HepG2 (cell line): ENCODE data around the gene MRPL28. TPM values are rescaled to one million over a fixed set of nuclear protein-coding genes. Genes with fewer than 3 reads are reported as not detected.

ENCODE experiments used
- ARID4A ChIP-seq: sonication (generic); formaldehyde crosslinking; IDR thresholded peaks from 2 replicates; pipeline ENCODE4 v1.5.0; 2020; ENCODE audit warnings: mild to moderate bottlenecking, missing genetic modification reagents, borderline replicate concordance
- DNMT1 ChIP-seq: sonication (generic); formaldehyde crosslinking; IDR thresholded peaks from 2 replicates; pipeline ENCODE4 v1.5.1; 2020; ENCODE audit warnings: mild to moderate bottlenecking, missing genetic modification reagents
- DR1 ChIP-seq: sonication (generic); formaldehyde crosslinking; IDR thresholded peaks from 2 replicates; pipeline ENCODE4 v1.8.0; 2021; ENCODE audit warnings: mild to moderate bottlenecking, missing genetic modification reagents, inconsistent platforms
- EED ChIP-seq: sonication (generic); formaldehyde crosslinking; IDR thresholded peaks from 2 replicates; pipeline ENCODE4 v1.5.0; 2020; ENCODE audit warnings: mild to moderate bottlenecking, missing genetic modification reagents
- ETS1 ChIP-seq: sonication (generic); formaldehyde crosslinking; IDR thresholded peaks from 2 replicates; pipeline ENCODE4 v1.4.0; 2020; ENCODE audit warnings: missing genetic modification reagents
- GRHL1 ChIP-seq: sonication (generic); formaldehyde crosslinking; conservative IDR thresholded peaks from 2 replicates; pipeline ENCODE4 v1.8.0; 2022; ENCODE audit warnings: missing genetic modification reagents
- HES4 ChIP-seq: sonication (generic); formaldehyde crosslinking; IDR thresholded peaks from 2 replicates; pipeline ENCODE4 v1.9.0; 2021; ENCODE audit warnings: mild to moderate bottlenecking, missing genetic modification reagents, borderline replicate concordance
- MIER3 ChIP-seq: IDR thresholded peaks from 2 replicates; pipeline ENCODE4 v1.6.1; 2016; ENCODE audit warnings: missing compliant biosample characterization, borderline replicate concordance
- MXI1 ChIP-seq: IDR thresholded peaks from 3 replicates; pipeline ENCODE4 v1.6.1; 2012; ENCODE audit warnings: low read depth, low read length, inconsistent platforms, borderline replicate concordance
- NFATC3 ChIP-seq: sonication (generic); formaldehyde crosslinking; IDR thresholded peaks from 2 replicates; pipeline ENCODE4 v1.5.1; 2020; ENCODE audit warnings: mild to moderate bottlenecking, missing genetic modification reagents
- POLR2A ChIP-seq, 2 experiments: IDR thresholded peaks; 2 replicates each; pipeline ENCODE4 v1.6.1; 2011; ENCODE audit warnings: low read depth in 2 of 2, low read length in 2 of 2, mild to moderate bottlenecking in 1 of 2, moderate library complexity in 1 of 2; ENCODE audit not compliant: insufficient read depth in 1 of 2
- RBFOX2 ChIP-seq: fragments of 200-400 bp; formaldehyde crosslinking; IDR thresholded peaks from 2 replicates; pipeline ENCODE4 v1.6.1; 2017; ENCODE audit warnings: low read depth, mild to moderate bottlenecking, low read length
- TFDP2 ChIP-seq: sonication (generic); formaldehyde crosslinking; IDR thresholded peaks from 2 replicates; pipeline ENCODE4 v1.4.0; 2020; ENCODE audit warnings: missing genetic modification reagents
- ZFP90 ChIP-seq: sonication (generic); formaldehyde crosslinking; IDR thresholded peaks from 2 replicates; pipeline ENCODE4 v1.8.0; 2022; ENCODE audit warnings: missing genetic modification reagents, mild to moderate bottlenecking, inconsistent platforms, borderline replicate concordance
- ZMYM4 ChIP-seq: sonication (generic); formaldehyde crosslinking; IDR thresholded peaks from 2 replicates; pipeline ENCODE4 v1.8.1; 2023; ENCODE audit warnings: mild to moderate bottlenecking, missing genetic modification reagents
- ZNF468 ChIP-seq: sonication (generic); formaldehyde crosslinking; IDR thresholded peaks from 2 replicates; pipeline ENCODE4 v1.8.0; 2022; ENCODE audit warnings: mild to moderate bottlenecking, moderate library complexity, missing genetic modification reagents
- ZNF598 ChIP-seq: sonication (generic); formaldehyde crosslinking; IDR thresholded peaks from 2 replicates; pipeline ENCODE4 v1.5.1; 2020; ENCODE audit warnings: mild to moderate bottlenecking, missing genetic modification reagents, borderline replicate concordance
- polyA plus RNA-seq, 8 experiments: library from polyadenylated mRNA; depleted of rRNA in 3 of 8; stranded (reverse) in 7 of 8; unstranded in 1 of 8; fragments of >200 nt; fragmentation: Illumina TruSeq in 4 of 8; extraction: Trizol in 4 of 8; gene quantifications; 2 replicates each; pipeline versions ENCODE4 v1.2.1 to v1.2.3, GENCODE V29; 2011 to 2016; ENCODE audit warnings: low read depth in 4 of 8, missing spikeins in 1 of 8, mixed read lengths in 1 of 8; ENCODE audit not compliant: insufficient read depth in 1 of 8
- total RNA-seq, 5 experiments: library from RNA; depleted of rRNA; stranded (reverse); fragments of >200 nt; fragmentation: Illumina TruSeq; extraction: Trizol; gene quantifications; 2 replicates each; pipeline ENCODE4 v1.2.3, GENCODE V29; 2016; ENCODE audit warnings: low read depth in 1 of 5
- TF ChIP-seq, protein P1 (sequence below): sonication (generic); formaldehyde crosslinking; IDR thresholded peaks from 2 replicates; pipeline ENCODE4 v1.4.0; 2020; ENCODE audit warnings: mild to moderate bottlenecking, missing genetic modification reagents

The MRPL28 gene
- total and polyA plus RNA-seq, 2 of the 13 experiments (the other 11 are each of a cell fraction or from before 2014, with no cell fraction given) = 114 to 135 TPM

DNA sequence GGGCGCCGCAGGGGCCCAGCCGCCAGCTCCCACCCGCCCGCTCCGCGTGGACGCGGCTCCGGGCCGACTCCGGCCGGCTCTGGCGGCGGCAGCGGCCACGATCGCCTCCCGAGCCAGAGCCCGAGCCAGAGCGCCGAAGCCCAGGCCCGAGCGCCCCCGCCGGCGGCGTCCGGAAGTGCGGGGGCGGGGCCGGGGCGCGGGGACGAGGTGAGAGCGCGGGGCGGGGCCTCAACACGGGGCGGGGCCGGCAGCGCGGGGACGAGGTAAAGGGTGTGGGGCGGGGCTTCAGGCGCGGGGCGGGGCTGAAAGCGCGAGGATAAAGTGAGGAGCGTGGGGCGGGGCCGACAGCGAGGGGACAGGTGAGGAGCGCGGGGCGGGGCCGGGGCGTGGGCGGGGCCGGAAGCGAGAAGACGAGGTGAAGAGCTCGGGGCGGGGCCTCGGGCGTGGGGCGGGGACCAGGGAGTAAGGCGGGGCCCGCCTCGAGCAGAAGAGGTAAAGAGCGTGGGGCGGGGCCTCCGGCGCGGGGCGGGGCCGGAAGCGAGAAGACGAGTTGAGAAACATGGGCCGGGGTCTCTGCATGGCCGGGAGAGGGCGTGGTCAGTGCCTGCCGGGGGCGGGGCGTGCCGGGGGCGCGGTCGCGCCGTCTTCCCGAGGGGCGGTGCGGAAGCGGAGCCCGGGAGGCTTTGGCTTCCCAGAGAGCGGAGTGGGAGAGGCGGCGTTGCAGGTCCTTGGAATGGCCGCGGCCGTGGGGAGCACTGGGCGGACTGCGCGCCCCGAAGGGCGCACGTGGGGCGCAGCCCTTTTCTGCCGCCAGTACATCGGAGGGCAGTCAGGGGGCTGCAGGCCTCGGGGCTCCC, 17.6 kb downstream of the MRPL28 start, which contains the start of gene AXIN1 (continued):
- TF ChIP-seq NFATC3 (CRISPR knock-in tag) (no peak), EED (CRISPR knock-in tag) (no peak), RBFOX2 (peak; percentile 72), ZMYM4 (peak; percentile 47; the same call in 1 of the 2 replicates), DR1 (0 out of 2 replicates have a peak, but pooled peaks have one; percentile 5), GRHL1 (CRISPR knock-in tag) (no peak), DNMT1 (CRISPR knock-in tag) (peak; percentile 30; the same call in 1 of the 2 replicates), MIER3 (CRISPR knock-in tag) (no peak), TFDP2 (peak; percentile 60; the same call in 1 of the 2 replicates), ZNF468 (CRISPR knock-in tag) (no peak), POLR2A (IDR thresholded peaks at IDR 0.05; ENCODE audit: insufficient read depth in 1 of 2, low read depth in 2 of 2, low read length in 2 of 2) (peak; percentile 53 to 85), MXI1 (peak; percentile 67; the same call in 1 of the 3 replicates), ZFP90 (CRISPR knock-in tag) (no peak), HES4 (CRISPR knock-in tag) (peak; percentile 76; the same call in 1 of the 2 replicates), ZNF598 (CRISPR knock-in tag) (no peak), ETS1 (CRISPR knock-in tag) (no peak), ARID4A (peak; percentile 87)
- TF ChIP-seq, protein P1, sequence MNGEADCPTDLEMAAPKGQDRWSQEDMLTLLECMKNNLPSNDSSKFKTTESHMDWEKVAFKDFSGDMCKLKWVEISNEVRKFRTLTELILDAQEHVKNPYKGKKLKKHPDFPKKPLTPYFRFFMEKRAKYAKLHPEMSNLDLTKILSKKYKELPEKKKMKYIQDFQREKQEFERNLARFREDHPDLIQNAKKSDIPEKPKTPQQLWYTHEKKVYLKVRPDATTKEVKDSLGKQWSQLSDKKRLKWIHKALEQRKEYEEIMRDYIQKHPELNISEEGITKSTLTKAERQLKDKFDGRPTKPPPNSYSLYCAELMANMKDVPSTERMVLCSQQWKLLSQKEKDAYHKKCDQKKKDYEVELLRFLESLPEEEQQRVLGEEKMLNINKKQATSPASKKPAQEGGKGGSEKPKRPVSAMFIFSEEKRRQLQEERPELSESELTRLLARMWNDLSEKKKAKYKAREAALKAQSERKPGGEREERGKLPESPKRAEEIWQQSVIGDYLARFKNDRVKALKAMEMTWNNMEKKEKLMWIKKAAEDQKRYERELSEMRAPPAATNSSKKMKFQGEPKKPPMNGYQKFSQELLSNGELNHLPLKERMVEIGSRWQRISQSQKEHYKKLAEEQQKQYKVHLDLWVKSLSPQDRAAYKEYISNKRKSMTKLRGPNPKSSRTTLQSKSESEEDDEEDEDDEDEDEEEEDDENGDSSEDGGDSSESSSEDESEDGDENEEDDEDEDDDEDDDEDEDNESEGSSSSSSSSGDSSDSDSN (CRISPR knock-in tag) = peak; percentile 31; the same call in 1 of the 2 replicates
